ENCODE measurements around the gene RASA4.
"Not testable (repeated sequence)": the region's sequence is repeated elsewhere in the genome, so short reads cannot be mapped to it uniquely, and the experiment has no call there.

Gene RASA4

DNA sequence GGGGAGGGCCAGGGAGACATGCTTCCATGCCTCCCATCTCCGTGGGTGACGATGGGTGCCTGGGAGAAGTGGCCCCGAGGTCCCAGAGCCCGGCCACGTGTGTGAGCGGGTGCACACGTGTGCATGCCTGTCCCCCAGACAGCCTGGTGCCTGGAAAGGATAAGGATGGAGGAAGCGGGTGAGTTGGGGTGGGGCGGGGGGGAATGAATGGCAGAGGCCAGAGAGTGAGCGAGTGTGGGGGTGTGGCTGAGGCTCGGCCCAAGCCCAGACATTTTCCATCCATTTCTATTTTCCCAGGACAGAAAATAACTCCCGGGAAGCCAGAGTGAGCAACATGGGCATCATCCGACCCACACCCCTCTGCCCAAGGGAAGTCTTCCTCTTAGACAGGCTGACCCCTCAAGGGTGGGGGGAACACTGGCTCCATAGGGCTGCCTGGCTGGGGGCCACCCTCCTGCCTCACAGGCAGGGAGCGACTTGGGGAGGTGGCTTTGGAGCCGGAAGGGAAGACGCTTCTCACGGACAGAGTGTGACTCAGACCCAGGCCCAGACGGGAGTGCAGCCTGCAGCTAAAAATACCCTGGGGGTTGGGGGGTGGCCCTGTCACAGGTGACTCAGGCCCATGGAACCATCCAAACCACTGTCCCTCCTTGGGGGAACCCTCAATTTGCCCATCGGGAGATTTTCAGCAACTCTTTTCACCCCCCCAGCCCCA lies 12.0 kb downstream of the RASA4 start:
- not testable (repeated sequence) for DNase-seq (ENCODE audit: low read depth)

DNA sequence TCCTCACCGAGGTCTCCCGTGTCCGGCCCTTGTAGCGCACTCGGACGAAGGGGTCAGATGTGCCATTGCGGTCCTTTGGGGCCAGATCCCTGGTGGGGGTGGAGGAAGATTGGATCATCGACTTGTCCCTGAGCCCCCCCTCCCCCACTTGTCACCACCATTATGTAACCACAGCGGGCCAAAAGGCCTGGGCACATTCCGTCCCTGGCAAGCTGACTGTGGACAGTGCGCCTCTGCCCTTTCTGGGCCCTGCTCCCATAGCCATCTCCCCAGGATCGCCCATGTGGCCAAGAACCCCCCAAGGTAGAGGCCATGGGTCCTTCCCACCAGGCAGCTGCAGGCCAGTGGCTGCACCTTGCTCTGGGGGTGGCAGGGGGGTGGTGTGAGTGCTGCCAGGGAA lies 14.2 kb downstream of the RASA4 start:
- DNase-seq (ENCODE audit: low read depth), result not testable (repeated sequence)

DNA sequence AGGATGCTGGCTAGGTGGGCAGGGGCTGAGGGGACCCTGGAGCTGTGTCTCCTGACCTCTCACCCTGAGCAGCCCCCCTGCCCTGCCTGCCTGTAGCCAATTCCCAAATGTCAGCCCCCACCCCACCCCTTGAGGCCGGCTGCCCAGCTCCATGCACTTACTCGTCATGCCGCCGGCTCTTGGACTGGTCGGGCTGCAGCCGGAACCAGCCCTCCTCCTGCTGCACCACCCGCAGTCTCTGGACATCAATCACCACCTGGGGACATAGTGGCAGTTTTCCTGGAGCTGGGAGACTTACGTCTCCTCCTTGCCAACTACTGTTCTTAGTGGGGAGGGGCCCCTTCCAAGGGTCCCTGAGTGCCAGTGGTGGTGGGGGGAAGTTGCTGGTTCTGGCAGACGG lies 16.9 kb downstream of the RASA4 start:
- DNase-seq (ENCODE audit: low read depth), result not testable (repeated sequence)

DNA sequence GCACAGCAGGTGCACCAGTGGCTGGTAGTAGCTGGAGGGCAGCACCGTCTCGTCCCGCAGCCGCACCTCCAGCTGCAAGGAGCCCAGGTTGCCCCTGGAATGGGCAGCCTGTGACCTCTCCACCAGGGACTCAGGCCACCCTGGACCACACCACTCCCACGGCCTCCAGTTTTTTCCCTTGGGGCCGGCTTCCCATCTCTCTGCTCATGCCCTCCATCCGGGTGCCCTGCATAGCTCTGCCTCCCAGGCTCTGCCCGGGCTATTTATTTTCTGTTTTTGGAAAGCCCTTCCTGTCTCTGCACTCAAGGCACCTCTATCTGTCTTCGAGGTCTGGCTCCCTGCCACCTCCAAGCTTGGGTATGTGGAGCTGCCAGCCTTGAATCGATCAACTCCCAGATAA lies 20.5 kb downstream of the RASA4 start:
- DNase-seq (ENCODE audit: low read depth), result not testable (repeated sequence)

DNA sequence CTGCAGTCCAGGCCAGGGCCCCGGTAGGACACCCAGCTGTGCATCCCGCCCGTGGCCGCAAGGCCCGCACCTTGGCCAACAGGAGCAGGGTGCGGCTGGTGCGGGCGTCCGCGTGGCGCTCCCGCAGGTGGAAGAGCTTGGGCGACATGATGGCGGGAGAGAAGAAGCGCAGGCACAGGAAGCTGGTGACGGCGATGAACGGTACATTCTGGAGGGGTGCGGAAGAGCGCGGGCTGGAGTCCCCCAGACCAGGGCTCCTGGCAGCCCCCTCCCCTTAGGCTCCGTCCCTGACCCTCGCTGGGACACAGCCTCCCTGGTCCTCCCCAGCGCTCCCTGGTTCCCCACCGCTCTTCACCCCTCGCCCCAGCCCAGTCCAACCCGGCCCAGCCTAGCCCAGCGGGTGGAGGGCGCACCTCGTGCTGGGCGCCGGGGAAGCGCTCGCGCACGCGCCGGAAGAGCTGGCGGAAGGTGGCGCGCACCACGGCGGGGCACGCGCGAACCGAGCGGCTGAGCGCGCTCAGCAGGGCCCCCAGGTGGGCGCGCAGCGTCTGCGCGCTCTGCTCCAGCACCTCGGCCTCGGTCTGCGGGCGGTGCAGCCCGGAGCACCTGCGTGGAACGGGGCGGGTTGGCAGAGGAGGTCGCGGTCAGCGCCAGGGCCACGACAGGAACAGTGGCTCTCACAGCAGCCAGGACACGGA lies 22.8 kb downstream of the RASA4 start:
- not testable (repeated sequence) for DNase-seq (ENCODE audit: low read depth)

DNA sequence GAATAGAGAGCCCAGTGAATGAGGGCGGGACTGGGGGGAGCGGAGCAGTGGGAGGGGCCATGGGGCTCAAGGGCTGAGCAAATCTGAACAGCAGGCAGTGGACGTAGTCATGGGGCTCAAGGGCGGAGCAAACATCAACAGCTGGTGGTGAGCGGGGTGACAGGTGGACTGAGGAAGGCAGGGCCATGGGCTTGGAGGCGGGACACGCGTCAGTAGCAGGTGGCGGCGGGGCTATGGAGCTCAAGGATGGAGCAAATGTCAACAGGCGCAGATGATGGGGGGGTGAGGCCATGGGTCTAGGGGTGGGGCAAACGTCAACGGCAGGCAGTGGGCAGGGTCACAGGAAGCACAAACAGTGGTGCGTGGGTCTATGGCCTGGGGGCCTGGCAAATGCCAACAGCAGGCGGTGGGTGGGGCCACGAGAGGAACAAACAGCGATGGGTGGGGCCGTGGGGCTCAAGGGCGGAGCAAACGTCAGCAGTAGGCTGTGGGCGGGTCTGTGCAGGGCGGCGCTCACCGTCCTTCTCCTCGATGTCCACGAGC lies 24.0 kb downstream of the RASA4 start:
- not testable (repeated sequence) for DNase-seq (ENCODE audit: low read depth)

DNA sequence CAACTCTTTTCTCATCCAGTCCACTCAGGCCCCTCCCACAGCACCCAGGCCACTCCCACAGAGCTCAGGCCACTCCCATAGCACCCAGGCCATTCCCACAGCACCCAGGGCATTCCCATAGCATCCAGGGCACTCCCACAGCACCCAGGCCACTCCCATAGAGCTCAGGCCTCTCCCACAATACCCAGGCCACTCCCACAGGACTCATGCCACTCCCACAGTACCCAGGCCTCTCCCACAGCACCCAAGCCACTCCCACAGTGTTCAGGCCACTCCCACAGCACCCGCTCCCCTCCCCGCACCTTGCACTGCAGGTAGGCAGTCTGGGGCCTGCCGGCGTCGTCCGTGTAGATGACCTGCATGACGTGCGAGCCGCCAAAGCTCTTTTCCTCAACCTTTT lies 26.7 kb downstream of the RASA4 start:
- not testable (repeated sequence) for DNase-seq (ENCODE audit: low read depth)

DNA sequence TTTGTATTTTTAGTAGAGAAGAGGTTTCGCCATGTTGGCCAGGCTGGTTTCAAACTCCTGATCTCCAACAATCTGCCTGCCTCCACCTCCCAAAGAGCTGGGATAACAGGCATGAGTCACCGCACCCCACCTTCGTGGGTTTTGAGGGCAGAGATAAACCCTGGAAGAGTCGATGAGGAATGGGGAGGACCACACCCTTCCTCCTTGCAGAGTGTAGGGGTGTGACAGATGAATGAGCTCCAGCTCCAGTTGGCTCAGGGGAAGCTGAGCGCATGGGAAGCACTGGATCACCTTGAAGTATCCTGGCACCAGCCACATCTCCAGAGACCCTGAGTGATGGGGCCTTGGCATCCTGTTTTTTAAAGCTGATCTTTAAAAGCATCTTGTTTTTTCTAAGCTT lies 33.1 kb downstream of the RASA4 start:
- not testable (repeated sequence) for DNase-seq (ENCODE audit: low read depth)

DNA sequence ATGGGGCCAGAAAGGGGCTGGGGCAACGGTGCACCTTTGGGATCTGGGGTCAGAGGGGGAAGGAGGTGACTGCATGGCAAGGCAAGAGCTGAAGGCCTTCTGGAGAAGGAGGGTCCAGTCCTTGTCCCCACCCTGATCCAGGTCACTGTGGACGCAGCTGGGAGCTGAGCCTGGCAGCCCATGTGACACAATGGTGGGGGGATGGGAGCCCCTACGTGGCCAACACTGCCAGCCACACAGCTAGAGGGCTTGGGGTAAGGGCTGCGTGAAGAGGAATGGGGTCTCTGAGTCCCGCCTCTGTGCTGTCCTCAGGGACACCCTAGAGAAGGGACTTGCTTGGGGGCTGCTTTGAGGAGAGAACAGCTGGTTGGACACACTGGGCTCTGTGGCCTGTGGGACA lies 34.8 kb downstream of the RASA4 start:
- not testable (repeated sequence) for DNase-seq (ENCODE audit: low read depth)

DNA sequence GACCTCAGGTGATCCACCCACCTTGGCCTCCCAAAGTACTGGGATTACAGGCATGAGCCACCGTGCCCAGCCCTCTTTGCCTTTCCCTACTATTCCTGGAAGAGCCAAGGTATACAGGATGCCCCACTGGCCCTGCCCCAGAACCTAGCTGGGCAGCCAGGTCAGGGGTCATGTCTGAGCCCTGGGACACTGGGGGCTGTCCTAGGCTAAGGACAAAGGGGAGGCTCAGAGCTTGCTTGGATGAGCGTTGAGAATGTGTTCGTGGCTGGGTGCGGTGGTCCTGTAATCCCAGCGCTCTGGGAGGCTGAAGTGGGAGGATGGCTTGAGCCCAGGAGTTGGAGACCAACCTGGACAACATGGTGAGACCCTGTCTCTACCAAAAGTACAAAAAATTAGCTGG lies 38.1 kb downstream of the RASA4 start:
- not testable (repeated sequence) for DNase-seq (ENCODE audit: low read depth)

DNA sequence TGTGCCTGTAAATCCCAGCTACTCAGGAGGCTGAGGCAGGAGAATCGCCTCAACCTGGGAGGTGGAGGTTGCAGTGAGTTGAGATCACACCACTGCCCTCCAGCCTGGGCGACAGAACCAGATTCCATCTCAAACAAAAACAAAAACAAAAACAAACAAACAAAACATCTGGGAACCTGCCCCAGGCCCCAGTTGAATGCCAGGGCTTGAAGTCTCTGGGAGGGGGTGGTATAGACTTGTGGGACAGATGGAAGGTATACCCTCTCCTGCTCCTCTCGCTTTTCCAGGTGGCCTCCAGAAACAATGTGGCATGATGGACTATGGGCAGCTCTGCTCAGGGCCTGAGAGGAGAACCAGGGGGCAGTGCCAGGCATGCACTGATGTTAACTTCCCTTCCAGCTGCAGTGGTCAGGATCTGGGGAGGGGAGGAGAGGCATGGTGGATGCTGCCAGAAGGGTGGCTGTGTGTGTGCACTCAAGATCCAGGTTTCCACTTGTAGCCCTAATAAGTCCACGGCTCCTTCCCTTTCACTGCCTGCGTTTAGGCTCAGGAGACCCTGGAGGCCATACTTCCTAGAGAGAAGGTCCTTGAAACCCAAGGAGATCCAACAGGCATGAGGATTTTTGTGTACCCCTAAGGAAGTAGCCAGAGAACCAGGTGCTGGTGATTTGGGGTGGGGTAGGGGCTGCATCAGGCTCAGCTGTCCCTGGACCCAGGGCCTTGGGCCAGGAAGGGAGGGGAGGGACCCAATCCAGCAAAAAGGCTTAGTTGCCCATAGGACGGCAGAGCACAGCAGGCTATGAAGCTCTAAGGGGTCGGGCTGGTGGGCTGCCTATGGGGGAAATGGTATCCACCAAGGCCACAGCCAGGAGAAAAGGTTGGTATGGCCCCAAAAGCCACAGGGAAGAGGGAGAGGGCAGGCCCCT lies 39.0 kb downstream of the RASA4 start:
- not testable (repeated sequence) for DNase-seq (ENCODE audit: low read depth)

DNA sequence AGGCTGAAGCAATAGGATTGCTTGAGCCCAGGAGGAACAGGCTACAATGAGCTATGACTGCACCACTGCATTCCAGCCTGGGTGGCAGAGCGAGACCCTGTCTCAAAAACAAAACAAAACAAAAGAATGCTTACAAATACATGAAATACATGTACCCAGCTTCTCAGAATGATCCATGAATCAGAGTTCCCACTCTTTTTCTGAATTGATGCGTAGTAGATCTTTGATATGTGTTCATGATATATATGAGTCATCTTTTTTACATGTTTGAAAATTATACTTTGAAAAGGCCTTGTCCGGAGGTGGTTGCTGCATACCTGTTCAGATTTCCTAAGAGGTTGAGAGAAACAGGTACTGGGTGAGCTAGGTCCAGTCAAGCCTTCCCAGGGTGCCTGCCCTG lies 40.2 kb downstream of the RASA4 start:
- not testable (repeated sequence) for DNase-seq (ENCODE audit: low read depth)

DNA sequence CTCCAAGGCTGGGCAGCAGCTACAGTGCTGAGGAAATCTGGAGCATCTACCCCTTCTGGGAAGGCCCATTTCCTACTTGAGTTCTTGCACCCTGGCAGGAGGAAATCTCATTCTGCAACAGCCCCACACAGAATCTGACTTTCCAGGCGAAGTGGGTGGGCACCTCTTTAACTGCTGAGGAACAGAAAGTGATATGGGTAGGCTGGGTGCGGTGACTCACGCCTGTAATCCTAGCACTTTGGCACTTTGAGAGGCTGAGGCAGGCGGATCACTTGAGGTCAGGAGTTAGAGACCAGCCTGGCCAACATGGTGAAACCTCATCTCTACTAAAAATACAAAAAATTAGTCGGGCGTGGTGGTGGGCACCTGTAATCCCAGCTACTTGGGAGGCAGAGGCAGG lies 41.9 kb downstream of the RASA4 start:
- DNase-seq (ENCODE audit: low read depth), result not testable (repeated sequence)

DNA sequence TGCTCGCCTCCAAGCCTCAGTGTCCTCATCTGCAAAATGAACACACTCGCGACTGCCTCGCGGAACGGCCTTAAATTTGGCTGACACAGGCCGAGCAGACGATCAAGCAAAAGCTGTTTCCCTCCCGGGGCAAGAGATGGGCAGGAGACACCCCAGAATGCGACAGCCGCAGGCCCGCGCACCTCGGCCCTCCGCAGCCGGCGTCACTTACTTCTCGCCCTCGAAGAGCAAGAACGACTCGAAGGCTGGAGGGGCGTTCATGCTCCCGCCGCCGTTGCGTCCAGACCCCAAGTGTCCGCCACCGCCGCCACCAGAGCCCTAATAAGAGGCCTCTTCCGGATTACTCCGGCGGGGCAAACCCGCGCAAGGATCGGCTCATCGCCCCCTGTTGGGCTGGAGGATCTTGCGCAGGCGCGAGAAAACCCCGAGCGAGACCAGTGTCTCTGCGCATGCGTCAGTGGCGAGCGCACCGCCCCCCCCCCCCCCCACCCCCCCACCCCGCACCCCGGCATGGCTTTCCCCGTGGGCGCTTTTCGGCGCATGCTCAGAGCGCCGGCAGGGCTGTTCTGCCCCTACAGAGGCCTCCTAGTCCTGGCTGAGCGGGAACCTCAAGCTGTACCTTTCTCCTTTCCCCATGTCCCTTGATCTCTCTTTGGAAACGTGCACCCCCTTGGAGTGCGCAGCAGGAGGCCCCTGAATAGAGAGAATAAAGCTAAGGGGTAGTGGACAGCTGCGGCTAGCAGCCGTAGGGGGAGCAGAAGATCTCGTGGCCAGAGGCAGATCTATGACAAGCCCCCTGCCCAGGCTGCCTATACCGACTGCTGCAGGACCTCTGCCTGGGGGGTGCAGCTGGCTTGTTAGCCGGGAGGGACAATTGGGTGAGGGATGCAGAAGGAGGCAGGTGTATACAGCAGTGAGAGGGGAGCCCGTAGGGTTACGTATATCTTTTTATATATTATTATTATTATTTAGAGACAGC lies 44.0 kb downstream of the RASA4 start, which contains the start of gene POLR2J3:
Gene POLR2J3, minus strand, starts transcription at position 323 of the 979 bp plus-strand sequence. Its CDS starts 62 bp downstream, at position 261.
- DNase-seq (ENCODE audit: low read depth), result peak; percentile 94

DNA sequence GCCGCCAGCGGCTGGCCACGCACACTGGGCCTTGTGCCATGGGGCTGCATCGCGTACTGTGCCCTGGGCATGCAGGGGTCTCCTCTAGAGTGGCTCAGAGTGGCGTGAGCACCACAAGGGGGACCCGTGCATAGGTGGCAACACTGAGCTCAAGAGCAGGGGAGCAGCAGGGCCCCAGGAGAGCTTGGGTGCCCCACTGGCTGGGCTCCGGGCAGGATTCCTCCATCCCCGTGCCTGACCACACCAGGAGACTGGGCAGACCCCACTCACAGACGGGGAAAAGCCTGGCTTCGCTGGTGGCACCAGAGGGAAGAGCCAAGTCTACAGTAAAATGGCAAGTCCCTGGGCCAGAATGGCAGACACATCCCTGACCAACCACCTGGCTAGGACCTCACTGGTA lies 47.9 kb downstream of the RASA4 start:
- DNase-seq (ENCODE audit: low read depth), result not testable (repeated sequence)

DNA sequence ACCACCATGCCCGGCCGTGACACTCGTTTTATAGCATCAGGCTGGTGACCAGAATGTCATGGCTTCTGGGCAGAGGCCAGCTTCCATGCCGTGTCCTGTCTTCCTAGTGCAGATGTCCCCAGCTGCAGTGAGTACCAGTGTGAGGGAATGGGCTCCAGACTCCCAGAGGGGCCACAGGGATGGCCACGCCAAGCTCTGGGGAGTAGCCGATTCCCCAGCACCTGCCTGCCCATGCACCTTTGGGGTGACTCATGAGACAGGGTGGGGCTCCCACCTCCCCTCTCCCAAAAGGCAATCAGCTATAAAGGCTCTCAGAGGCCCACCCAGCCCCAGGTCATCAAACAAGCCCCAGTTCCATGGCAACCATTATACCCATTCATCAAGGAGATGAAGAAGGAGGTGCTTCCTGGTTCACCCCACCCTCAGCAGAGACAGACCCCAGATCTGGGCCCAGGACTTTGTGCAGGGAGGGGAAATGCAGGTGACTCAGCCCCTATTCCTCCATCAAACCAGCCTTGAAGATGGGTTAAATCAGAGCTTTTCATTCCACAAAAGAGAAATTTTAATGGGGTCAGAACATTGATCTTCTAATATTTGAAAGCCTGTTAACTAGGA lies 65.6 kb downstream of the RASA4 start, which contains the start of gene SPDYE2:
Gene SPDYE2, plus strand, starts transcription at position 419 of the 615 bp plus-strand sequence. CDS start 2,030 bp downstream, outside the sequence.
- DNase-seq (ENCODE audit: low read depth), result not testable (repeated sequence)

DNA sequence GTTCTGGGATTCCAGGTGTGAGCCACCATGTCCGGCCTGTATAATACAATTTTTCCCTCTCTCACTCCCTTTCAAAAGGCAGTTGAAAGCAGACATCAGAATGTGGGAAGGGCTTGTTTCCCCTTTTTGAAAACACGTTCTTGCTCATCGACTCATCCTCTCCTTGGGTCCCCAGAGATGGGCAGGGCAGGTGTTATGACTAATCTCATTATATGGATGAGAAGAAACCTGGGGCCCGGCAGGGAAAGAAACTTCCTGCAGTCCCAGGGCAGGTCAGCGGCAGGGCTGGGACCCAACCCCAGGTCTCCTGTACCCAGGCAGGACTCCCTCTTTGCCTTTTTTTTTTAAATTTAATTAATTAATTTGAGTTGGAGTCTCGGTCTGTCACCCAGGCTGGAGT lies 70.2 kb downstream of the RASA4 start:
- not testable (repeated sequence) for DNase-seq (ENCODE audit: low read depth)

DNA sequence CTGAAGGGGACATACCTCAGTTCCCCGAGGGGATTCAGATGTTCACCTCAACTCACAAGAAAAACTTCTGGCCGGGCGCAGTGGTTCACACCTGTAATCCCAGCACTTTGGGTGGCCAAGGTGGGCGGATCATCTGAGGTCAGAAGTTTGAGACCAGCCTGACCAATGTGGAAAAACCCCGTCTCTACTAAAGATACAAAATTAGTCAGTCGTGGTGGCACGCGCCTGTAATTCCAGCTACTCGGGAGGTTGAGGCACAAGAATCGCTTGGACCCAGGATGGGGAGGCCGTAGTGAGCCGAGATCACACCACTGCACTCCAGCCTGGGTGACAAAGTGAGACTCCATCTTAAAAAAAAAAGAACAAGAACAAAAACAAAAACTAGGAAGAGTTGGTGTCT lies 71.3 kb downstream of the RASA4 start:
- DNase-seq (ENCODE audit: low read depth), result not testable (repeated sequence)

DNA sequence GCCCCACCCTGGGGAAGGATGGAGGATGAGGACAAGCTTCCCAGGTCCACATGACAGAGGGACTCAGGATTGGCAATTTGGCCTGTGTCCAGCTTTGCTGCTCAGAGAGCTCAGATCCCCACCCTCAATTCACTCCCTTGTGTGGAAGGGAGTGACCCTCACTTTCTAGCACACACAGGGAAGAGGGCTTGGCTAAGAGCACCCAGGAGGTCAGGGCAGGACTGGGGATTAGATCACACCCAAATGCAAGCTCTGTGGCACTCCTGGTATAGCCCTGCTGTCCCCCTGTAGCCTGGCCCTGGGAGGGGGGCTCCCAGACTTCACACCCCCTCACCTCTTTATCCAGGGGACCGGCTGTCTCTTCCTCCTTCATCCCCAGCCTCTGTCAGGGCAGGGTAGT lies 72.2 kb downstream of the RASA4 start:
- DNase-seq (ENCODE audit: low read depth), result not testable (repeated sequence)

DNA sequence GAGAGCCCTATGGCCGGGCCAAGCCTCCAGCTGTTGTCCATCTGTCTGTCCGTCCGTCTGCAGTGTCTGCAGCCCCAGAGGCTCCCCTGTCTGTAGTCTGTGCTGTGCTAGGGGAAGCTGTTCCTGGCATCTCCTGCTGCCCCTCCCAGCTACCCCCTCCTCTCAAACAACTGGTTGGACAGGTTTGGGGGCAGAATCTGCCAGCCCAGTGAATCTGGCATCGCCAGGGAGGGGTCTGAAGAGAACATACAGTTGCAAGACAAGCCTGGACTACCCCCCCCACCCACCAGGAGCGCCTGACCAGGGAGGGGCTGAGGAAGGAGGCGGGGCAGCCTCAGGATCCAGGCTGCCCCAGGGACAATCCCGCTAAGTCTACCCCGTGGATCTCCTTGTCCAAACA lies 73.0 kb downstream of the RASA4 start, which contains the start of gene UPK3BL2:
Gene UPK3BL2, minus strand, starts transcription at position 101 of the 400 bp plus-strand sequence. Its CDS starts 60 bp downstream, at position 41.
- DNase-seq (ENCODE audit: low read depth), result not testable (repeated sequence)
